Testis (tissue), 3 donors: Measurements from ENCODE around the gene MRM3. TPM values are rescaled to one million over a fixed set of nuclear protein-coding genes. Genes with fewer than 3 reads are reported as not detected.
A peak's percentile ranks its signal among the peaks of the same experiment; 100 is the strongest.

Experiments used
- DNase-seq: peaks from one replicate; pipeline ENCODE4 v3.0.0-alpha.2; 2019
- H3K27ac ChIP-seq, 2 donors: fragments of 200-600 bp; sonication (generic); one replicate each; pipeline ENCODE4 v1.5.1; 2019
- H3K27me3 ChIP-seq: fragments of 200-600 bp; sonication (generic); one replicate; pipeline ENCODE4 v1.5.1; 2019
- H3K36me3 ChIP-seq: fragments of 200-600 bp; sonication (generic); one replicate; pipeline ENCODE4 v1.5.1; 2017; ENCODE audit warnings: low read depth; ENCODE audit errors: missing control alignments
- H3K4me1 ChIP-seq: fragments of 200-600 bp; sonication (generic); one replicate; pipeline ENCODE4 v1.5.1; 2019
- H3K4me3 ChIP-seq, 2 donors: fragments of 200-600 bp; sonication (generic); one replicate each; pipeline ENCODE4 v1.5.1; 2017 to 2019
- H3K9me3 ChIP-seq: fragments of 200-600 bp; sonication (generic); one replicate; pipeline ENCODE4 v1.5.1; 2017
- CTCF ChIP-seq, 3 experiments: fragments of 450-650 bp in 2 of 3; fragments of 200-600 bp in 1 of 3; sonication (generic) in 1 of 3; IDR thresholded peaks; one replicate each; pipeline ENCODE4 v1.5.1; 2016 to 2019; ENCODE audit warnings: antibody characterized with exemption in 3 of 3, mild to moderate bottlenecking in 2 of 3, moderate library complexity in 1 of 3
- POLR2A ChIP-seq: fragments of 450-650 bp; IDR thresholded peaks from one replicate; pipeline ENCODE4 v1.6.1; 2017; ENCODE audit warnings: antibody characterized with exemption, mild to moderate bottlenecking, moderate library complexity
- WGBS, 2 donors: methylation state at CpG; one replicate each; pipeline ENCODE4 v1.1.5; 2018; 5-methylcytosine and 5-hydroxymethylcytosine counted together
- intact Hi-C: fragments of 100-400 bp; cut with DNase I; formaldehyde crosslinking; loops from one replicate; pipeline ENCODE4 v1.15.1; 2023; ENCODE audit warnings: low total_unique reads
- polyA plus RNA-seq: library from polyadenylated mRNA; stranded (reverse); fragments of 350-450 nt; fragmentation: Illumina TruSeq; extraction: RNeasy Lipid Tissue Mini Kit (QIAGEN cat#74804); gene quantifications from one replicate; pipeline ENCODE4 v1.2.3, GENCODE V29; 2014; ENCODE audit warnings: low read depth, low replicate concordance; ENCODE audit not compliant: insufficient read depth
- total RNA-seq, 2 donors: library from RNA; depleted of rRNA; stranded (reverse); fragments of >200 nt; gene quantifications; one replicate each; pipeline ENCODE4 v1.2.3, GENCODE V29; 2016

MRM3 gene
- total and polyA plus RNA-seq, 3 donors from 2014 or later: 26.0 to 33.1 (median 32.6) TPM

GRCh38 chr17:750431-751037, 31.6 kb upstream of the MRM3 start:
- peak overlapping the region in 1 of 2 donors; percentile 84 for H3K4me3 ChIP-seq
- 60 to 69% methylated on average over 8 of the region's 8 CpGs for WGBS, 2 donors
- H3K9me3 ChIP-seq: no peaks in the 10 kb centered on the region
- peaks cover 12% of the 10 kb centered on the region for H3K4me1 ChIP-seq
- no peaks in the 10 kb centered on the region for H3K36me3 ChIP-seq
- DNase-seq: no peak
- no peaks in the 10 kb centered on the region for H3K27me3 ChIP-seq
- TF ChIP-seq CTCF (IDR thresholded peaks at IDR 0.05) (no peak), POLR2A (no peak)
- intact Hi-C loops: no loop called here
- no peak overlapping the region for H3K27ac ChIP-seq

GRCh38 chr17:751269-752001, 30.7 kb upstream of the MRM3 start:
- WGBS, 2 donors: 3% methylated on average over 23 to 35 of the region's 49 CpGs
- peak overlapping the region; percentile 84 to 89 for H3K4me3 ChIP-seq
- intact Hi-C loops: no loop called here
- H3K27ac ChIP-seq: peak overlapping the region; percentile 63 to 88
- peak; percentile 38 for DNase-seq
- peaks cover 12% of the 10 kb centered on the region for H3K4me1 ChIP-seq
- no peak for TF ChIP-seq POLR2A
- no peak for TF ChIP-seq CTCF (IDR thresholded peaks at IDR 0.05)
- H3K36me3 ChIP-seq: no peaks in the 10 kb centered on the region
- no peaks in the 10 kb centered on the region for H3K9me3 ChIP-seq
- no peaks in the 10 kb centered on the region for H3K27me3 ChIP-seq

DNA sequence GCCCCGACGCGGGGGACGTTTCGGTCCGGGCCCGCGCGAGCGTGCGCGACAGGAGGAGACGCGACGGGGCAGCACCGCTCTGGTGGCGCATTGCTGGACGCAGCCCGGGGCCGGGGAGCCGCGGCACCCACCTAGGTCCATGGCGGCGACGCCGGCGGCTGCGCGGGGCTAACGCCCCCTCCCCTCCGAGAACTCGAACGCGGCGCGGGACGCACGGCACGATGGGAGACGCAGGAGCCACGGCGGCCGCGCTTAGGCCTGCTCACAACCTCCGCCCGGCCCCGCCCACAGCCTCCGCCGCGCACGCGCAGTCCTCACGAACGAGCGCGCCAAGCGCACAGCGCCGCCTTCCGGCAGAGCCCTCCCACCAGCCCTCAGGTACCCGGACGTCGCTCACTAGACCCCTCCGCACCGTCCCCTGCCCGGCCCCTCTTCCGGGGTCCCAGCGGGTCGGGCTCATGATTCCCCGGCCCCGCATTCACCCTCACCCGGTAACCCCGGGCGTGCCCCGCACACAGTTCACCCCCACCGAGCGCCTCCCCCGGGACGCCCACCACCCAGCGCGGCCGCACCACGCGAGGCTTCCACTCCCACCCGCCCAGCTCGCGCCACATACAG, 30.0 kb upstream of the MRM3 start, which contains the start of gene GEMIN4:
GEMIN4 (minus strand) TSS at position 263 of the 618 bp plus-strand sequence; CDS start at position 141, 122 bp downstream.
- Histone ChIP-seq H3K36me3 (no peaks in the 10 kb centered on the region), H3K27ac (peak within 1 kb of the TSS; percentile 63 to 88), H3K9me3 (no peaks in the 10 kb centered on the region), H3K27me3 (no peaks in the 10 kb centered on the region), H3K4me3 (peak within 1 kb of the TSS; percentile 84 to 89), H3K4me1 (peaks cover 12% of the 10 kb centered on the region)
- intact Hi-C loops: no loop called here
- DNase-seq: peak; percentile 95
- TF ChIP-seq CTCF (IDR thresholded peaks at IDR 0.05) (peak; percentile 87 to 97 (median 91)), POLR2A (peak; percentile 35)
- 1% methylated on average over 36 of the region's 87 CpGs; no CpG with 5 or more reads in 1 of the 2 donors for WGBS, 2 donors

- peak; percentile 81 for DNase-seq
- no peaks in the 10 kb centered on the region for H3K36me3 ChIP-seq
- 16 to 19% methylated on average over 37 of the region's 43 CpGs for WGBS, 2 donors
- H3K27ac ChIP-seq: peak overlapping the region; percentile 63 to 88
- no peaks in the 10 kb centered on the region for H3K27me3 ChIP-seq
- intact Hi-C loops: no loop called here
- H3K4me3 ChIP-seq: peak overlapping the region; percentile 84 to 89
- H3K9me3 ChIP-seq: no peaks in the 10 kb centered on the region
- H3K4me1 ChIP-seq: peaks cover 12% of the 10 kb centered on the region
- TF ChIP-seq POLR2A (no peak), CTCF (IDR thresholded peaks at IDR 0.05) (no peak)
Measured at GRCh38 chr17:752620-753219, 29.4 kb upstream of the MRM3 start.
